ENCODE data around the gene TTBK1.

- no peak for TF ChIP-seq EP300 (IDR thresholded peaks at IDR 0.05)
- TF ChIP-seq POLR2A (IDR thresholded peaks at IDR 0.05), result no peak
- TF ChIP-seq CTCF (IDR thresholded peaks at IDR 0.05), result no peak
- TF ChIP-seq POLR2AphosphoS5 (IDR thresholded peaks at IDR 0.05), result no peak
Measured at GRCh38 chr6:43295456-43295855, 52.2 kb downstream of the TTBK1 start.

Measured in upper lobe of left lung (tissue), 4 donors.